ENCODE results near the gene SERF2.

DNA sequence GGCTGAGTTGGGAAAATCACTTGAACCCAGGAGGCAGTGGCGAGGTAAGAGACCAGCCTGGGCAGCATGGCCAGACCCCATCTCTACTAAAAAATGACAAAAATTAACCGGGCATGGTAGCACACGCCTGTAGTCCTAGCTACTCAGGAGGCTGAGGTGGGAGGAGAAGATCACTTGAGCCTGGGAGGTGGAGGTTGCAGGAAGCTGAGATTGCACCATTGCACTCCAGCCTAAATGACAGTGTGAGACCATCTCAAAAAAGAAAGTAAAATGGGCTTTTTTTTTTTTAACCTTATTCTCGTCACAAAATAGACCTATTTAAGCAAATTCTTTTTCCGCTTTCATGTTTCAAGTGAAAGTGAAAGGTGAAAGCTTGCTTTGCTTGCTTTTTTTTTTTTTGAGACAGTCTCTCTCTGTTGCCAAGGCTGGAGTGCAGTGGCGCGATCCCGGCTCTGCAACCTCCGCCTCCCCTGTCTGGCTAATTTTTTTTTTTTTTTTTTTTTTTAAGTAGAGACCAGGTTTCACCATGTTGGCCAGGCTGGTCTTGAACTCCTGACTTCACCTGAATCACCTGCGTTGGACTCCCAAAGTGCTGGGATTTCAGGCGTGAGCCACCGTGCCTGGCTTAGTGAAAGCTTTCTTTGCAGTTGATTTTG lies 42.3 kb upstream of the SERF2 start:
- TF ChIP-seq POLR2A (IDR thresholded peaks at IDR 0.05): no peak
- TF ChIP-seq, protein P1, sequence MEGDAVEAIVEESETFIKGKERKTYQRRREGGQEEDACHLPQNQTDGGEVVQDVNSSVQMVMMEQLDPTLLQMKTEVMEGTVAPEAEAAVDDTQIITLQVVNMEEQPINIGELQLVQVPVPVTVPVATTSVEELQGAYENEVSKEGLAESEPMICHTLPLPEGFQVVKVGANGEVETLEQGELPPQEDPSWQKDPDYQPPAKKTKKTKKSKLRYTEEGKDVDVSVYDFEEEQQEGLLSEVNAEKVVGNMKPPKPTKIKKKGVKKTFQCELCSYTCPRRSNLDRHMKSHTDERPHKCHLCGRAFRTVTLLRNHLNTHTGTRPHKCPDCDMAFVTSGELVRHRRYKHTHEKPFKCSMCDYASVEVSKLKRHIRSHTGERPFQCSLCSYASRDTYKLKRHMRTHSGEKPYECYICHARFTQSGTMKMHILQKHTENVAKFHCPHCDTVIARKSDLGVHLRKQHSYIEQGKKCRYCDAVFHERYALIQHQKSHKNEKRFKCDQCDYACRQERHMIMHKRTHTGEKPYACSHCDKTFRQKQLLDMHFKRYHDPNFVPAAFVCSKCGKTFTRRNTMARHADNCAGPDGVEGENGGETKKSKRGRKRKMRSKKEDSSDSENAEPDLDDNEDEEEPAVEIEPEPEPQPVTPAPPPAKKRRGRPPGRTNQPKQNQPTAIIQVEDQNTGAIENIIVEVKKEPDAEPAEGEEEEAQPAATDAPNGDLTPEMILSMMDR (IDR thresholded peaks at IDR 0.05): no peak

All from prostate gland (tissue), 2 donors.